WTC11 (cell line): ENCODE results near the gene PHTF1.

ENCODE experiments used
- CREM ChIP-seq: sonication (generic); formaldehyde crosslinking; IDR thresholded peaks from 2 replicates; pipeline ENCODE4 v1.8.1; 2022; ENCODE audit warnings: mild to moderate bottlenecking, missing genetic modification reagents, moderate library complexity
- CTCF ChIP-seq: fragments of 200-600 bp; IDR thresholded peaks from 2 replicates; pipeline ENCODE4 v1.8.0; 2022; ENCODE audit warnings: antibody characterized with exemption
- FOXK1 ChIP-seq: sonication (generic); formaldehyde crosslinking; IDR thresholded peaks from 2 replicates; pipeline ENCODE4 v1.8.0; 2022; ENCODE audit warnings: mild to moderate bottlenecking, moderate library complexity, missing genetic modification reagents
- IRF2 ChIP-seq: sonication (generic); formaldehyde crosslinking; IDR thresholded peaks from 2 replicates; pipeline ENCODE4 v1.8.0; 2022; ENCODE audit warnings: low read depth, missing genetic modification reagents, borderline replicate concordance
- NFYB ChIP-seq: sonication (generic); formaldehyde crosslinking; conservative IDR thresholded peaks from 2 replicates; pipeline ENCODE4 v1.8.0; 2022; ENCODE audit warnings: low read depth, missing genetic modification reagents
- TEAD4 ChIP-seq: sonication (generic); formaldehyde crosslinking; IDR thresholded peaks from 2 replicates; pipeline ENCODE4 v1.8.0; 2022; ENCODE audit warnings: mild to moderate bottlenecking, missing genetic modification reagents
- USF2 ChIP-seq: sonication (generic); formaldehyde crosslinking; IDR thresholded peaks from 2 replicates; pipeline ENCODE4 v1.8.1; 2023; ENCODE audit warnings: mild to moderate bottlenecking, missing genetic modification reagents, moderate library complexity
- ZNF121 ChIP-seq: sonication (generic); formaldehyde crosslinking; IDR thresholded peaks from 2 replicates; pipeline ENCODE4 v1.8.0; 2023; ENCODE audit warnings: missing genetic modification reagents
- TF ChIP-seq, protein P1 (sequence below): sonication (generic); formaldehyde crosslinking; IDR thresholded peaks from 2 replicates; pipeline ENCODE4 v1.8.1; 2022; ENCODE audit warnings: low read depth, missing genetic modification reagents, borderline replicate concordance
- TF ChIP-seq, protein P2 (sequence below): sonication (generic); formaldehyde crosslinking; IDR thresholded peaks from 2 replicates; pipeline ENCODE4 v1.8.0; 2022; ENCODE audit warnings: missing genetic modification reagents

GRCh38 chr1:113797472-113797871, 38.2 kb upstream of the PHTF1 start:
- no peak for TF ChIP-seq CTCF
- TF ChIP-seq IRF2 = no peak
- TF ChIP-seq, protein P1, sequence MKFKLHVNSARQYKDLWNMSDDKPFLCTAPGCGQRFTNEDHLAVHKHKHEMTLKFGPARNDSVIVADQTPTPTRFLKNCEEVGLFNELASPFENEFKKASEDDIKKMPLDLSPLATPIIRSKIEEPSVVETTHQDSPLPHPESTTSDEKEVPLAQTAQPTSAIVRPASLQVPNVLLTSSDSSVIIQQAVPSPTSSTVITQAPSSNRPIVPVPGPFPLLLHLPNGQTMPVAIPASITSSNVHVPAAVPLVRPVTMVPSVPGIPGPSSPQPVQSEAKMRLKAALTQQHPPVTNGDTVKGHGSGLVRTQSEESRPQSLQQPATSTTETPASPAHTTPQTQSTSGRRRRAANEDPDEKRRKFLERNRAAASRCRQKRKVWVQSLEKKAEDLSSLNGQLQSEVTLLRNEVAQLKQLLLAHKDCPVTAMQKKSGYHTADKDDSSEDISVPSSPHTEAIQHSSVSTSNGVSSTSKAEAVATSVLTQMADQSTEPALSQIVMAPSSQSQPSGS (CRISPR knock-in tag) = no peak
- TF ChIP-seq CREM = no peak
- no peak for TF ChIP-seq FOXK1 (CRISPR knock-in tag)
- TF ChIP-seq USF2 (CRISPR knock-in tag) = no peak
- TF ChIP-seq TEAD4 = no peak
- no peak for TF ChIP-seq NFYB (CRISPR knock-in tag)
- no peak for TF ChIP-seq ZNF121
- TF ChIP-seq, protein P2, sequence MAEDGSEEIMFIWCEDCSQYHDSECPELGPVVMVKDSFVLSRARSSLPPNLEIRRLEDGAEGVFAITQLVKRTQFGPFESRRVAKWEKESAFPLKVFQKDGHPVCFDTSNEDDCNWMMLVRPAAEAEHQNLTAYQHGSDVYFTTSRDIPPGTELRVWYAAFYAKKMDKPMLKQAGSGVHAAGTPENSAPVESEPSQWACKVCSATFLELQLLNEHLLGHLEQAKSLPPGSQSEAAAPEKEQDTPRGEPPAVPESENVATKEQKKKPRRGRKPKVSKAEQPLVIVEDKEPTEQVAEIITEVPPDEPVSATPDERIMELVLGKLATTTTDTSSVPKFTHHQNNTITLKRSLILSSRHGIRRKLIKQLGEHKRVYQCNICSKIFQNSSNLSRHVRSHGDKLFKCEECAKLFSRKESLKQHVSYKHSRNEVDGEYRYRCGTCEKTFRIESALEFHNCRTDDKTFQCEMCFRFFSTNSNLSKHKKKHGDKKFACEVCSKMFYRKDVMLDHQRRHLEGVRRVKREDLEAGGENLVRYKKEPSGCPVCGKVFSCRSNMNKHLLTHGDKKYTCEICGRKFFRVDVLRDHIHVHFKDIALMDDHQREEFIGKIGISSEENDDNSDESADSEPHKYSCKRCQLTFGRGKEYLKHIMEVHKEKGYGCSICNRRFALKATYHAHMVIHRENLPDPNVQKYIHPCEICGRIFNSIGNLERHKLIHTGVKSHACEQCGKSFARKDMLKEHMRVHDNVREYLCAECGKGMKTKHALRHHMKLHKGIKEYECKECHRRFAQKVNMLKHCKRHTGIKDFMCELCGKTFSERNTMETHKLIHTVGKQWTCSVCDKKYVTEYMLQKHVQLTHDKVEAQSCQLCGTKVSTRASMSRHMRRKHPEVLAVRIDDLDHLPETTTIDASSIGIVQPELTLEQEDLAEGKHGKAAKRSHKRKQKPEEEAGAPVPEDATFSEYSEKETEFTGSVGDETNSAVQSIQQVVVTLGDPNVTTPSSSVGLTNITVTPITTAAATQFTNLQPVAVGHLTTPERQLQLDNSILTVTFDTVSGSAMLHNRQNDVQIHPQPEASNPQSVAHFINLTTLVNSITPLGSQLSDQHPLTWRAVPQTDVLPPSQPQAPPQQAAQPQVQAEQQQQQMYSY (CRISPR knock-in tag) = no peak
